SW 1271 (cell line): ENCODE measurements around the gene TANGO2.

Source experiments
- DNase-seq, 2 experiments: peaks; one replicate each; lab custom pipeline; 2025; lab: John Stamatoyannopoulos, UW

The TANGO2 gene

GRCh38 chr22:19996694-19997384 is 24.1 kb upstream of the TANGO2 start:
- DNase-seq: no peak

DNA sequence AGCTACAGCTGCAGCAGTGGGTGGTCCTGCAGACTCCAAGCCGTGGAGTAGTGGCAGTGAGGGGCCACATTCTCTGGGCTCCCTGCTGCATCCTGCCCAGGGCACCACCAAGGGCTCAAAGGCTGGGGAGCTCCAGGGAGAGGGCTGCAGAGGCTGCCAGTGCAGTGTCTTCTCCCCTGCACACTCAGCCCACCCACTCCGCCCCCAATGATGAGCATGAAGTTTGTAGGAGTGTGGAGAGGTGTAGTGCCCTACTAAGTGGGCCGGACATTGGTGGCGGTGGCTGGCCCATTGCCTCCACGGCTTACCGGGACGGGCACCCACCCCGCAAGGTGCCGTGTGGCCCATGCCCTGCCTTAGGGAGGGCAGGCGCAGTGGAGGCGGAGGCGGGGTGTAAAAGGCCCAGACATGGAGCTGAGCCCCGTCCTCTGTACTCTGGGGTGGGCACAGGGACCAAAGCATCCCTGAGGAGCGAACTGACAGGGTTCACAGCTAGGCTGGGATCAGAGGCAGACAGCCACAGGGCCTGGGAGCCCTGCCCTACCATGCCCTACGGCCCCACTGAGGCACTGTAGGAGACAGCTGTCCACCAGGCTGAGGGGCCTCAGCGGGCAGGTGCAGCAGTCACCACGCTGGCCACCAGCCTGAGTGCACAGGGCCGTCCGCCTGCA is 23.2 kb upstream of the TANGO2 start:
- DNase-seq: no peak

- no peak for DNase-seq
These were observed 22.5 kb upstream of the TANGO2 start for GRCh38 chr22:19998232-19998951.

DNA sequence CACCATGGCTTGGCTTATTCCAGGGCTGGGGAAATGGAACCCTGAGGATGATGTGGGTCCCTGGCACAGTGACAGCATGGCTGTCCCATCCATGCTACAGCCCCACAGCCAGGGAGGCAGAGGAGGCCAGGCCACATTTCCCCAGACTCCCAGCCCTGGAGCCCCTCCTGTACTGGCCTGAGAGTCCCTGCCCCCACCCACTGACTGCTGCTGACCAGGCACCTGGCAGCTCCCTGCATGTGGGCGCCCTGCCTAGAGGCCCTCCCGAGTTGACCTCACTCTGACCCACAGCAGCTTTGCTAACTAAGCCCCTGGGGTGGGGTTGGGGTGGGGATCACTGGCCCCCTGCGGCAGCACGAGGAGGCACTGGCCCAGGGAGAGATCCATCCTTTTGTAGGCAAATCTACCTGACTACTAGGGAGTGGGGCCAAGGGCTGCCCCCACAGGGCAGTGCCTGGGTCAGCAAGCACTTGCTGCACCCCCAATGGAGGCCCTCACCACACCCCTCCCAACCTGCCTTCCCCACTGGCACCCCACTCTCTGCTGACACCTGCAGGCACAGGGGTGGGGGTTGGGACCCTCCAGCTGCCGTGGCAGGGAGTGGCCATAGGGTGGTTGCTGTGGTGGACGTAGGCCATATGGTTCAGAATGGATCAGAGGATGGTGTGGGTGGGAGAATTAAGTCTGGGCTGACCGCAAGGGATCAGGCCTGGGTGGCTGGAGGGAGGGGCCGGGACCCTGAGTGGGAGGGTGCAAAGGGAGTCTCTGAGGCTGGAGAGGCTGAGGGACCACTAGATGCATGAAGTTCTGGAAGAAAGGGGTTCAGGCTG is 21.7 kb upstream of the TANGO2 start:
- DNase-seq: no peak

GRCh38 chr22:20000246-20001081 is 20.4 kb upstream of the TANGO2 start:
- DNase-seq: no peak

DNA sequence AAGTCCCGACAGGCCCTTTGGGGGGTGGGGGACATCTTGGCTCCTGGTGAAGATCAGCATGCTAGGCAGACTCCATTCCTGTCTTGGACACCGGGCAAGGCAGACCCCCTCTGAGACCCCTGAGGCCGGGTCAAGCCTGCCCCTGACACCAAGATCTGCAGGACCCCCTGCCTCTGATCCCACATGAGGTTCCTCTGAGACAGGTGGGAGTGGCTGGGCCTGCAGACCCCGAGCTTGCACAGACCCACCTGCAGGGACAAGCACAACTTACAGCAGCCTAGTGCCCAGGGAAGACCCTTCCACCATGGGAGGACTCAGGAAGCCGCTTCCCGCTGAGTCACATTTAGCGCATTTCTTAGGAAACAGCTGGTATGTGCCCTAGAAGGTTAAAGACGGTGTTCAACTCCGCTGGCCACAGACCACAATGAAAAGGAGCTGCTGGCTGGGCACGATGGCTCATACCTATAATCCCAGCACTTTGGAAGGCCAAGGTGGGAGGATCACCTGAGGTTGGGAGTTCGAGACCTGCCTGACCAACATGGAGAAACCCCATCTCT is 19.8 kb upstream of the TANGO2 start:
- DNase-seq: no peak

DNA sequence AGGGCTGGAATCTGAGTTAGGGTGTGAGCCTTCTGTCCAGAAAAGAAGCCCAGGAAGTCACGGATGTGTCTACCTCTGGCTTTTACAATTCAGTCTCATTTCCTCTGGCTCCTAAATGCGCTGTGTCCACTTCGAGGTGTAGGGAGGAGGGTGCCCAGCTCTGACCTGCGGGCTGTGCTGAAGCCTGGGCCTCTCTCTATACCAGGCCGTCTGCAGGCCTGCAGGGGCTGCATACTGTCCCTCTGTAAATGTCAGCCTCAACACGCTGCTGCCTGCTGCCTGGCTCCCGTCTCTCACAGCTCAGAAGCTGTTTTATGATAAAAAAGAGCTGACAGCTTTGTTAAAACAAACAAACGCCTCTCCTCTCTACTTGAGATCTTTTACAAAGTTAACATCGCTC is 18.8 kb upstream of the TANGO2 start:
- no peak for DNase-seq

DNA sequence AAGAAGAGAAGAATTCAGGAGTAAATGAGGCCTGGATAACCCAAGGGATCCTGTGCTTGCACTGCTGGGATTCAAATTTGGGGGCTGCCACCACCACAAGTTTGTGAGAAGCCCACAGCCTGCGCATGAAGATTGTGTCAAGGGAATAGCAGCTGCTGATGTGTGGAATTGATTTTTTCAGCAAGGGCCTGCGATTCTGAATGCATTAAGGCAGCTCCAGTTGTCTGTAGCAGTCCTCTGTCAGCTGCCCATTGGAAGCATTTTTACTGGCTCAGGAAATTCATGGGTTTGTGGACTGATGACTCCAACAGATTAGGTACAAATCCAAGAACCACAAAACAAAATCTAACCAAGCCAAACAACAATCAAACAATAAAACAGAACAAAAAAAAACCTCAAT is 18.3 kb upstream of the TANGO2 start:
- no peak for DNase-seq

DNA sequence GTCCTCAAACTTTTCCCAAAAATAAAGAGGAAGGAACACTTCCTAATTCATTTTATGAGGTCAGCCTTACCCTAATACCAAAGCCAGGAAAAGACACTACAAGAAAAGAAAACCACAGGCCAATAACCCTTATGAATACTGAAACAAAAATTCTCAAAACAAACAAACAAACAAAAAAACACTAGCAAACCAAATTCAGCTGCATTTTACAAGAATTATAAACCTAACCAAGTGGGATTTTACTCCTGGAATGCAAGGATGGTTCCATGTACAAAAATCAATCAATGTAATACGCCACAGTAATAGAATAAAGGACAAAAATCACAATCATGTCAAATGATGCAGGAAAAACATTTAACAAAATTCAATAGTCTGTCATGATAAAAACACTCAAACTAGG is 17.6 kb upstream of the TANGO2 start:
- no peak for DNase-seq

- DNase-seq: no peak
These were observed 16.4 kb upstream of the TANGO2 start for GRCh38 chr22:20004464-20004863.

GRCh38 chr22:20008221-20008995 is 12.5 kb upstream of the TANGO2 start:
- DNase-seq: no peak

- no peak for DNase-seq
These were observed 11.9 kb upstream of the TANGO2 start for GRCh38 chr22:20009018-20009491.

GRCh38 chr22:20009582-20010306 is 11.2 kb upstream of the TANGO2 start:
- DNase-seq: no peak

- no peak for DNase-seq
These were observed 10.4 kb upstream of the TANGO2 start for GRCh38 chr22:20010307-20011122.

- DNase-seq: no peak
These were observed 9.6 kb upstream of the TANGO2 start for GRCh38 chr22:20011123-20011992.

- DNase-seq: no peak
These were observed 8.7 kb upstream of the TANGO2 start for GRCh38 chr22:20011993-20012740.
